Common myeloid progenitor, CD34-positive (primary cell): ENCODE measurements around the gene CTRB1.
"Not testable (repeated sequence)": the region's sequence is repeated elsewhere in the genome, so short reads cannot be mapped to it uniquely, and the experiment has no call there.

Source experiments
- CTCF ChIA-PET: fragments of 350-600 bp; sonication (Branson Sonifier 250); formaldehyde crosslinking; loops from one replicate; lab custom pipeline; 2021; ENCODE audit warnings: antibody characterized with exemption; lab: Charles Lee
- POLR2A ChIA-PET: fragments of 350-600 bp; sonication (Branson Sonifier 250); formaldehyde crosslinking; loops from one replicate; lab custom pipeline; 2021; ENCODE audit warnings: antibody characterized with exemption; lab: Charles Lee
- DNase-seq, 3 donors: peaks; one replicate each; pipeline versions ENCODE4 v3.0.0 to v3.0.0-alpha.2; 2013
- H3K27ac ChIP-seq, 2 experiments: 1 replicate in 1 of 2; 2 replicates in 1 of 2; pipeline ENCODE4 v1.7.0; 2013; ENCODE audit warnings: inconsistent platforms in 2 of 2, low read length in 2 of 2, mild to moderate bottlenecking in 2 of 2, low read depth in 1 of 2, moderate library complexity in 1 of 2; ENCODE audit not compliant: severe bottlenecking in 2 of 2, insufficient read depth in 1 of 2, poor library complexity in 1 of 2
- H3K27me3 ChIP-seq, 5 experiments: replicated peaks in 2 of 5; 1 replicate in 3 of 5; 2 replicates in 2 of 5; pipeline versions ENCODE4 v1.6.1 to v1.7.0; 2013; ENCODE audit warnings: low read length in 4 of 5, mild to moderate bottlenecking in 2 of 5, moderate library complexity in 2 of 5, inconsistent platforms in 1 of 5; ENCODE audit not compliant: insufficient read depth in 5 of 5, control insufficient read depth in 4 of 5
- H3K36me3 ChIP-seq, 4 experiments: 1 replicate in 2 of 4; 2 replicates in 2 of 4; pipeline versions ENCODE4 v1.6.1 to v1.7.0; 2013; ENCODE audit warnings: low read length in 3 of 4, control low read depth in 1 of 4, mild to moderate bottlenecking in 1 of 4; ENCODE audit not compliant: control insufficient read depth in 4 of 4, insufficient read depth in 4 of 4
- H3K4me1 ChIP-seq, 4 experiments: 1 replicate in 3 of 4; 2 replicates in 1 of 4; pipeline versions ENCODE4 v1.6.1 to v1.7.1; 2013; ENCODE audit warnings: low read length in 3 of 4, mild to moderate bottlenecking in 3 of 4, control low read depth in 1 of 4, inconsistent platforms in 1 of 4, moderate library complexity in 1 of 4; ENCODE audit not compliant: control insufficient read depth in 4 of 4, insufficient read depth in 4 of 4; ENCODE audit errors: control extremely low read depth in 1 of 4
- H3K4me3 ChIP-seq, 7 experiments: 1 replicate in 4 of 7; 2 replicates in 3 of 7; pipeline versions ENCODE4 v1.5.1 to v1.7.0; 2013; ENCODE audit warnings: mild to moderate bottlenecking in 7 of 7, low read length in 6 of 7, moderate library complexity in 6 of 7, inconsistent platforms in 2 of 7, low read depth in 2 of 7, control low read depth in 1 of 7; ENCODE audit not compliant: insufficient read depth in 4 of 7, control insufficient read depth in 1 of 7; ENCODE audit errors: extremely low read depth in 1 of 7
- H3K9me3 ChIP-seq, 5 experiments: 1 replicate in 4 of 5; 2 replicates in 1 of 5; pipeline versions ENCODE4 v1.6.1 to v1.7.1; 2013; ENCODE audit warnings: low read length in 4 of 5, mild to moderate bottlenecking in 2 of 5, inconsistent platforms in 1 of 5, low read depth in 1 of 5, moderate library complexity in 1 of 5; ENCODE audit not compliant: control insufficient read depth in 4 of 5, insufficient read depth in 2 of 5; ENCODE audit errors: control extremely low read depth in 1 of 5
- WGBS: methylation state at CpG from one replicate; pipeline ENCODE4 v1.1.5; 2013; ENCODE audit not compliant: insufficient coverage; 5-methylcytosine and 5-hydroxymethylcytosine counted together

CTRB1 gene

DNA sequence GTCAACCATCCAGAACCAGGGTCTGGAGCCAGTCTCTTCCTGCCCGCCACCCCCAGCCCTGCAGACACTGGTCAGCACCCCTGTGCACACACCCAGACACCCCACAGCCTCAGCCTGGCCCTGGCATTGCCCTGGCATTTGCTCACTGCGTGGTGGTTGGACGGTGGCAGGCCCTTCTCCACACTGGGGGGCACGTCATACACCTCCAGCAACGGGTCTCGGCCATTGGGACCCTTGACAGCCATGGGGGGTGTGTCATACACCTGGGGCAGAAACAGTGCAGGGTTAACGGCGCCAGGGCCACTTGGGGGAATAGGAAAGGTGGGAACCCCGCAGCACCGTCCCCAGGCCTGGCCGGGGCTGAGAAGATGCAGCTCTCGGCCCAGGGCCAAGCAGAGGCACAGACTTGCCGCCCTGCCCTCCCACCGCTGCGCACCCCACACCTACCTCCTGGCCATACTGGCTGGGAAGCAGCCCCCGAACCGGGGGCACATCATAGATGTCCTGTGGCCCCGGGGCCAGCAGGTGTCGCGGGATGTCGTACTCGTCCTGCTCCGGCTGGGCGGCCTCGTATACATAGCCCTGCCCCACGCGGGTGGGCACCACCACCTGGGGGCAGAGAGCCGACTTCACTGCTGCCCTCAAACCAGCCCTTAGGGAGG, 18.1 kb downstream of the CTRB1 start:
- CTCF ChIA-PET: interaction anchor here (0.8 to 4.7 kb wide), 4 partner anchors 27 to 166 kb away, joined by 3 to 30 read pairs (median 4); no protein-coding TSS in a partner anchor
- peaks cover 0 to 92% (median 13%) of the 10 kb centered on the region in 5 experiments for H3K27me3 ChIP-seq
- no peaks in the 10 kb centered on the region for H3K36me3 ChIP-seq
- H3K9me3 ChIP-seq: no peaks in the 10 kb centered on the region
- POLR2A ChIA-PET: no interaction called here
- WGBS: 91% methylated on average over 12 of the region's 28 CpGs
- H3K27ac ChIP-seq: no peak overlapping the region
- H3K4me3 ChIP-seq: no peak overlapping the region
- no peaks in the 10 kb centered on the region for H3K4me1 ChIP-seq
- DNase-seq: no peak

DNA sequence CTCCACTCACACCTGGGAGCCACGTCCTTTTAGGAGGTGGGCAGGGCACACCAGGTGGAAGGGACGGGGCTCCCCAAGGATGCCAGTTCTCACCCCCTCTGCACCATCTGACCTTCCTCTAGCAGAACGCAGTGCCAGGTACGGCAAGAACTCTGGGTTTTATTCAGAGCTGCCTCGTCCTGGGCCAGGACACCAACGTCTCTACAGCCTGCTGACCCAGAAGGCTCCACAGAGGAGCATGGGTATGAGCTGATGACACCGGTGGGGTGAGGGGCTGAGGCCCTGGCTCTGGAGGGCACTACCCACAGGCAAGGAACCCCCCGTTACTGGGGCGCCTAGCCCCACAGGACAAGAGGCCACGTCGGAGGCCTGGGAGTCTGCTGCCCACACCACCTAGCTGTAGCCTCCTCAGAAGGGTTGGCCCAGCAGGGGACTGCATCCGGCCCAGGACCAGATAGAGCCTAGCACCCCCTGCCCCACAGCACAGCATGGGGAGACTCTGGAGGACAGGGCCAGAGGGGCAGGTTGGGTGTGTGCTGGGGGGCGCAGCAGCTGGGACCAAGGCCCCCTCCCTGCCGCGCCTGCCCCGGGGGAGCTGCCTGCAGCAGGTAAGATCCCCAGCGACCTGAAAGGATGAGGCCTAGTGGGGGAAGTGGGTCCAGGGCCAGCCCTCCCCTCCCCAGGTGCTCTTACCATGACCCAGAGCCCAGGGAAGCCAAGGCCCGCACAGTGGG, 18.8 kb downstream of the CTRB1 start:
- H3K9me3 ChIP-seq: no peaks in the 10 kb centered on the region
- no peaks in the 10 kb centered on the region for H3K36me3 ChIP-seq
- no peak overlapping the region for H3K27ac ChIP-seq
- CTCF ChIA-PET: interaction anchor here (1.1 kb wide), 1 partner anchor 28 kb away, joined by 5 read pairs; no protein-coding TSS in a partner anchor
- WGBS: 98% methylated on average over 14 of the region's 18 CpGs
- H3K4me1 ChIP-seq: no peaks in the 10 kb centered on the region
- POLR2A ChIA-PET: no interaction called here
- peaks cover 0 to 95% (median 13%) of the 10 kb centered on the region in 5 experiments for H3K27me3 ChIP-seq
- no peak for DNase-seq
- H3K4me3 ChIP-seq: no peak overlapping the region

DNA sequence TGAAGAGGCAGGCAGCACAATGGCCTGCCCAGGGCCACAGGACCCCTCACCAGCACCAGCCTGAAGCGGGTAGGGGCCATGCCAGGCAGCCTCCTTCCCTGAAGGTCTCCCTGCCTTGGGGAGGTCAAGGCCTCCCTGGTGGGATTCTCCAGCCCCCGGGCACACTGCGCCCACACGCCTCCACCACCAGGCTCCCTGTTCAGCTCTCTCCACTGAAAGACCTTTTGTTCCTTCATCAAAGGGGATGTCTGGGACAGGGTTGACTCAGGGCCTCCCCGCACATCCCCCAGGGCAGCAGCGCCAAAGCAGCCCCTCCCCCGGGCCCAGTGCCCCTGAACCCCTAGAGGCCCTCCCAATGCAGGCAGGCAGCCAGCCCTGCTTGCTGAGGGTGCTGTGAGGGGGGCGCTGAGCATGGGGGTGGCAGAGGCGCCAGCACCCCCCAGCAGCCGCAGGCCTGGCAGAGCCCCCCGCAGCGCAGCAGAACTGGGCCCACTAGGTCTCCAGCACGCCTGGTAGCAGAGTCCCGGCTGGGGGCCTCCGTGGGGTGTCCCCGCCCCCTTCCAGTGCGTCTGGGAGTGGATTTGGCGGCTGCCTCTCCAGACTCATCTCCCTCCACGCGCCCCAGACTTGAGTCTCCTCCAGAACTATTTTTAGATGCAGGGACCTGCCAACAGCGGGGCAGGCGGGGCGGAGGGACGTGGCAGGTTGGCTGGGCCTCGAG, 19.5 kb downstream of the CTRB1 start:
- no peaks in the 10 kb centered on the region for H3K4me1 ChIP-seq
- WGBS: 76% methylated on average over 22 of the region's 25 CpGs
- no peaks in the 10 kb centered on the region for H3K36me3 ChIP-seq
- DNase-seq: peak in 1 of 3 donors; percentile 30
- peaks cover 0 to 96% (median 7%) of the 10 kb centered on the region in 5 experiments for H3K27me3 ChIP-seq
- H3K4me3 ChIP-seq: no peak overlapping the region
- POLR2A ChIA-PET: no interaction called here
- CTCF ChIA-PET: interaction anchor here (0.6 to 1.1 kb wide), 2 partner anchors 29 to 147 kb away, joined by 3 to 5 read pairs; no protein-coding TSS in a partner anchor
- no peaks in the 10 kb centered on the region for H3K9me3 ChIP-seq
- no peak overlapping the region for H3K27ac ChIP-seq

DNA sequence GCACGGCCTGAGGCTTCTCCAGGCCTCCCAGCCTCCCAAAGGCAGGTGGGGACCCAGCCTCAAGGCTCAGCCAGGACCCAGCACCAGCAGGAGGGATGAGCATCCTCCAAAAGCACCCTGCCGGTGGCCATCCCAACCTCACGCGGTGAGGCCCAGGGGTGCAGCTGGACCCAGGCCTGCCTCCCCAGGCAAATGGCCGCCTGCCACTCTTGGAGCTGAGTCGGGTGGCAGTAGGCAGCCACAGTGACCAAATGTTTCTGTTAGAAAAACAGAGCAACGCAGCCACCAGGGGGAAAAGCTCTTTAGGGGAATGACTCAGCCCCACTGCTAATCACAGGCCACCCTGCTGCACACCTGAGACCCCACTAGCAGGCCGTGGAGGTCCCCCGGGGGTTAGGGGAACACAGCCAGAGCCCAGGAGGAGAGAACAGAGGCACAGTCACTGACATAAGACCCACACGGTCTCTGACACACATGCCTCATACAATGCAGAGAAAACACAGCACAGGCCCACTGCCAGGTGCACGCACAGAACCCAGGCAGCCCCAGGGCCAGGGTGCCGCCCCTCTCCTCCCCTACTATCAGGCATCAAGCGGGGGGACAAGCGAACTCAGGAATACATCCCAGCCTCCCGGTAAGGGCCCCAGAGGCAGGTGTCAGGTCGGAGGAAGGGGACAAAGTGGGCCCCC, 20.2 kb downstream of the CTRB1 start:
- Histone ChIP-seq H3K27me3 (peaks cover 0 to 96% (median 9%) of the 10 kb centered on the region in 5 experiments), H3K36me3 (no peaks in the 10 kb centered on the region), H3K9me3 (no peaks in the 10 kb centered on the region), H3K4me1 (no peaks in the 10 kb centered on the region), H3K27ac (no peak overlapping the region), H3K4me3 (no peak overlapping the region)
- 89% methylated on average over 14 of the region's 16 CpGs for WGBS
- ChIA-PET POLR2A (no interaction called here), CTCF (interaction anchor here (0.6 to 1.3 kb wide), 2 partner anchors 15 to 147 kb away, joined by 3 read pairs; no protein-coding TSS in a partner anchor)
- DNase-seq: peak in 2 of 3 donors; percentile 15 to 24

DNA sequence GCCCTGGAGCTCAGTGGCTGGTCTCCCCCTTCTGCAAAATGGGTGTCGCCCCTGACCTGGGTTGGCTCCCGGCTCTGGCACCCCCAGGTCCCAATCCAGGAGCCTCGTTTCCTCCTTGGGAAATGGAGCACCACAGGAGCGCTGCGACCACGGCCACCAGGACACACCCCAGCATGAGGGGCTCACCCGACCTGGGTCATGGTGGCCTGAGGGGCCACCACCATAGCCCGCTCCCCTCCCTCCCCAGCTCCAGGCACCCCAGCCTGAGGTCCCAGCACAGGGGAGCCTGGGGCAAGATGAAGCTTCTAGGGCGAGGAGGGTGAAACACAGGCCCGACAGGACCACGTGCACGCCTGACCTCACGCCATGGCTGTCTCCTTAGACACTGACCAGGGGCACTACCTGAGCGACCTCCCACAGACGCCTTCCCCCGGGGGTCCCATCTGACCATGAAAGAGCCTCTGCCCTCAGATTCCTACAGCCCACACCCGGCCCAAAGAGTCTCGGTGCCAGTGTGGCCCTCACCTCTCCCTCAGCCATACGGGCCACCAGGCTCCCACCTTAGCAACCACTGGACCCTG, 20.8 kb downstream of the CTRB1 start:
- H3K4me1 ChIP-seq: no peaks in the 10 kb centered on the region
- H3K9me3 ChIP-seq: no peaks in the 10 kb centered on the region
- CTCF ChIA-PET: interaction anchor here (1.3 to 1.7 kb wide), 2 partner anchors 15 to 143 kb away, joined by 3 to 5 read pairs; no protein-coding TSS in a partner anchor
- no peak overlapping the region for H3K4me3 ChIP-seq
- H3K27me3 ChIP-seq: peaks cover 0 to 95% (median 9%) of the 10 kb centered on the region in 5 experiments
- 97% methylated on average over 18 of the region's 19 CpGs for WGBS
- DNase-seq: no peak
- no peaks in the 10 kb centered on the region for H3K36me3 ChIP-seq
- H3K27ac ChIP-seq: no peak overlapping the region
- POLR2A ChIA-PET: no interaction called here

DNA sequence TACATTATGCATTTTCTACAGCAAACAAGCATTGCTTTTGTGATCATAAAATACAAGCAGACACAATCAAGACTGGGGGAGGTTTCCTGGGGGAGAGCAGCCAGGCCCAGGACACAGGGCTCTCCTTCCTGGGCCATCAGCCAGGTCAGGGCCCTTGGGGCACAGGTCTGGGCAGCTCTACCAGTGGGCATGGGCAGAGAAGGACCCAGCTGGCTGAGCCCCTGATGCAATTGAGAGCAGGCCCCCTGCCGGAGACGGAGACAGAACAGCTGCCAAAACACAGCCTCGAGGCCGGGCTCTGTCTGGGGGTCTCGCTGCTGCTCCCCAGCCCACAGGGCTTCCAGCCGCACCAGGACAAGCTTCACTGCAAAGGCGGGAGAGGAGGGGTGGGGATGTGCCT, 21.8 kb downstream of the CTRB1 start:
- H3K9me3 ChIP-seq, H3K4me1 ChIP-seq, H3K27ac ChIP-seq, POLR2A ChIA-PET, DNase-seq, H3K36me3 ChIP-seq, H3K4me3 ChIP-seq: not testable (repeated sequence)
- H3K27me3 ChIP-seq: peaks cover 0 to 95% (median 9%) of the 10 kb centered on the region in 5 experiments
- CTCF ChIA-PET: interaction anchor here (1.7 kb wide), 1 partner anchor 142 kb away, joined by 5 read pairs; no protein-coding TSS in a partner anchor
- 100% methylated on average over 5 of the region's 7 CpGs for WGBS
